ENCODE results near the gene COL20A1.

The COL20A1 gene

GRCh38 chr20:63325554-63326313, 32.7 kb downstream of the COL20A1 start:
- TF ChIP-seq MYC (IDR thresholded peaks at IDR 0.05; ENCODE audit: low read depth, low read length) (no peak), CTCF (IDR thresholded peaks at IDR 0.05; ENCODE audit: low read depth, low read length) (no peak), POLR2A (IDR thresholded peaks at IDR 0.05; ENCODE audit: extremely low read depth, insufficient read length) (no peak), MAX (IDR thresholded peaks at IDR 0.05; ENCODE audit: low read depth, low read length) (no peak)
- H3K4me3 ChIP-seq (ENCODE audit: low read depth, low read length) = no peak overlapping the region
- no peak for DNase-seq (ENCODE audit: low read depth)

- no peak overlapping the region for H3K4me3 ChIP-seq (ENCODE audit: low read depth, low read length)
- TF ChIP-seq MAX (IDR thresholded peaks at IDR 0.05; ENCODE audit: low read depth, low read length) = no peak
- no peak for TF ChIP-seq MYC (IDR thresholded peaks at IDR 0.05; ENCODE audit: low read depth, low read length)
- TF ChIP-seq POLR2A (IDR thresholded peaks at IDR 0.05; ENCODE audit: extremely low read depth, insufficient read length) = no peak
- TF ChIP-seq CTCF (IDR thresholded peaks at IDR 0.05; ENCODE audit: low read depth, low read length) = no peak
- DNase-seq (ENCODE audit: low read depth) = no peak
Observed at GRCh38 chr20:63326314-63327230, 33.6 kb downstream of the COL20A1 start.

GRCh38 chr20:63327231-63327745, 34.3 kb downstream of the COL20A1 start:
- H3K4me3 ChIP-seq (ENCODE audit: low read depth, low read length) = no peak overlapping the region
- no peak for TF ChIP-seq POLR2A (IDR thresholded peaks at IDR 0.05; ENCODE audit: extremely low read depth, insufficient read length)
- no peak for TF ChIP-seq MAX (IDR thresholded peaks at IDR 0.05; ENCODE audit: low read depth, low read length)
- no peak for TF ChIP-seq CTCF (IDR thresholded peaks at IDR 0.05; ENCODE audit: low read depth, low read length)
- no peak for TF ChIP-seq MYC (IDR thresholded peaks at IDR 0.05; ENCODE audit: low read depth, low read length)

GRCh38 chr20:63328026-63328700, 35.2 kb downstream of the COL20A1 start:
- no peak for TF ChIP-seq MYC (IDR thresholded peaks at IDR 0.05; ENCODE audit: low read depth, low read length)
- no peak for TF ChIP-seq CTCF (IDR thresholded peaks at IDR 0.05; ENCODE audit: low read depth, low read length)
- no peak for TF ChIP-seq MAX (IDR thresholded peaks at IDR 0.05; ENCODE audit: low read depth, low read length)
- TF ChIP-seq POLR2A (IDR thresholded peaks at IDR 0.05; ENCODE audit: extremely low read depth, insufficient read length) = no peak
- H3K4me3 ChIP-seq (ENCODE audit: low read depth, low read length) = no peak overlapping the region
- no peak for DNase-seq (ENCODE audit: low read depth)

More at GRCh38 chr20:63327231-63327745, 34.3 kb downstream of the COL20A1 start:
- DNase-seq (ENCODE audit: low read depth) = no peak

GRCh38 chr20:63328718-63329275, 35.8 kb downstream of the COL20A1 start:
- H3K4me3 ChIP-seq (ENCODE audit: low read depth, low read length) = no peak overlapping the region
- TF ChIP-seq MAX (IDR thresholded peaks at IDR 0.05; ENCODE audit: low read depth, low read length) = no peak
- no peak for TF ChIP-seq MYC (IDR thresholded peaks at IDR 0.05; ENCODE audit: low read depth, low read length)
- no peak for TF ChIP-seq POLR2A (IDR thresholded peaks at IDR 0.05; ENCODE audit: extremely low read depth, insufficient read length)
- TF ChIP-seq CTCF (IDR thresholded peaks at IDR 0.05; ENCODE audit: low read depth, low read length) = no peak
- DNase-seq (ENCODE audit: low read depth) = no peak

All from NB4 (cell line).